ENCODE results near the gene USP11. TPM values are rescaled to one million over a fixed set of nuclear protein-coding genes. Genes with fewer than 3 reads are reported as not detected.

The USP11 gene
- total and polyA plus RNA-seq, 3 donors from 2014 or later: 113 to 185 (median 128) TPM

GRCh38 chrX:47228550-47229270 lies 4.1 kb upstream of the USP11 start:
- Histone ChIP-seq H3K4me3 (no peak overlapping the region), H3K27ac (no peak overlapping the region), H3K36me3 (ENCODE audit: low read depth, missing control alignments) (no peaks in the 10 kb centered on the region), H3K9me3 (no peaks in the 10 kb centered on the region), H3K27me3 (no peaks in the 10 kb centered on the region), H3K4me1 (peaks cover 3% of the 10 kb centered on the region)
- TF ChIP-seq CTCF (IDR thresholded peaks at IDR 0.05) (no peak), POLR2A (IDR thresholded peaks at IDR 0.05) (no peak)
- WGBS, 2 donors: 90 to 92% methylated on average over 7 to 12 of the region's 12 CpGs
- no peak for DNase-seq
- intact Hi-C loops (cut with DNase I; ENCODE audit: low total_unique reads): no loop called here

GRCh38 chrX:47229427-47229826 lies 3.4 kb upstream of the USP11 start:
- 92 to 100% methylated on average over 4 to 5 of the region's 6 CpGs for WGBS, 2 donors
- Histone ChIP-seq H3K36me3 (ENCODE audit: low read depth, missing control alignments) (no peaks in the 10 kb centered on the region), H3K27ac (no peak overlapping the region), H3K27me3 (no peaks in the 10 kb centered on the region), H3K4me1 (peaks cover 3% of the 10 kb centered on the region), H3K4me3 (no peak overlapping the region), H3K9me3 (no peaks in the 10 kb centered on the region)
- TF ChIP-seq POLR2A (IDR thresholded peaks at IDR 0.05) (no peak), CTCF (IDR thresholded peaks at IDR 0.05) (no peak)
- DNase-seq: no peak
- intact Hi-C loops (cut with DNase I; ENCODE audit: low total_unique reads): no loop called here

GRCh38 chrX:47230136-47230868 lies 2.5 kb upstream of the USP11 start:
- DNase-seq: no peak

GRCh38 chrX:47231167-47231566 lies 1.6 kb upstream of the USP11 start:
- H3K4me3 ChIP-seq: no peak overlapping the region
- no peak for TF ChIP-seq POLR2A (IDR thresholded peaks at IDR 0.05)
- no peak for TF ChIP-seq CTCF (IDR thresholded peaks at IDR 0.05)
- intact Hi-C loops (cut with DNase I; ENCODE audit: low total_unique reads): no loop called here
- H3K4me1 ChIP-seq: peaks cover 3% of the 10 kb centered on the region
- H3K36me3 ChIP-seq (ENCODE audit: low read depth, missing control alignments): no peaks in the 10 kb centered on the region
- no peaks in the 10 kb centered on the region for H3K27me3 ChIP-seq
- H3K9me3 ChIP-seq: no peaks in the 10 kb centered on the region
- DNase-seq: no peak
- no peak overlapping the region for H3K27ac ChIP-seq
- WGBS, 2 donors: 56 to 69% methylated on average over 1 to 2 of the region's 2 CpGs

More at GRCh38 chrX:47230136-47230868, 2.5 kb upstream of the USP11 start:
- 85% methylated on average over 5 of the region's 5 CpGs for WGBS, 2 donors
- intact Hi-C loops (cut with DNase I; ENCODE audit: low total_unique reads): no loop called here
- H3K27me3 ChIP-seq: no peaks in the 10 kb centered on the region
- peaks cover 3% of the 10 kb centered on the region for H3K4me1 ChIP-seq
- no peak overlapping the region for H3K27ac ChIP-seq
- no peaks in the 10 kb centered on the region for H3K36me3 ChIP-seq (ENCODE audit: low read depth, missing control alignments)
- TF ChIP-seq CTCF (IDR thresholded peaks at IDR 0.05) (no peak), POLR2A (IDR thresholded peaks at IDR 0.05) (no peak)
- H3K4me3 ChIP-seq: no peak overlapping the region
- H3K9me3 ChIP-seq: no peaks in the 10 kb centered on the region

All from testis (tissue), 3 donors.